ENCODE results near the gene FAHD1.

DNA sequence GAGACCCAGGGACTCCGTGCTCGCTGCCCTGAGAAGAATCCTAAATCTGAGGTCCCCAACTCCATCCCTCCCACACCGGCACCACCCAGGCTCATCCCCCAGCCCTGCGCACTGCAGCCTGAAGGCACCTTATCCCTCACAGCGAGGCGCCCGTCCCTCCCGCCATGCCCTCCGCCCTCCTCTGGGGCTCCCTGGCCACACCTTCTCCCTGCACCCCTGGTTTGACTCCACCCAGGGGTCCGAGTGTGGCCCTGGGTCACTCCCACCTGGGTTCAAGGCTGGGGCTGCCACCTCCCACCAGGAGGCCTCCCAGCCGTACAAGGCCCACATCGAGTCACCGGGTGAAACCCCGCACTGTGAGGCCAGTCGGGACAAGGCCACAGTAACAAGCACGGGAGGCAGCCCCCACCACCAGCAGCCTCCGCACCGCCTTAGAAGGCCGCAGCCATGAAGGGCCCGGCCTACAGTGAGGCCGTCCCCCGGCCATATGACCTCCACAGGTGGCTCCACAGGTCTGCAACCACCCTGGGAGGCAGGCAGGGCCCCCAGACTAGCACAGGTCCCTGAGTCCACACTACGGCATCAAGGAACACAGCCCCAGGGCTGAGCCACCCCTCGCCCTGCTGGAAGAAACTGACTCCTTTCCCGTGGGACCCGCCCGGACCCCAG lies 8.7 kb upstream of the FAHD1 start:
- TF ChIP-seq POLR2A (IDR thresholded peaks at IDR 0.05) = no peak
- TF ChIP-seq, protein P1, sequence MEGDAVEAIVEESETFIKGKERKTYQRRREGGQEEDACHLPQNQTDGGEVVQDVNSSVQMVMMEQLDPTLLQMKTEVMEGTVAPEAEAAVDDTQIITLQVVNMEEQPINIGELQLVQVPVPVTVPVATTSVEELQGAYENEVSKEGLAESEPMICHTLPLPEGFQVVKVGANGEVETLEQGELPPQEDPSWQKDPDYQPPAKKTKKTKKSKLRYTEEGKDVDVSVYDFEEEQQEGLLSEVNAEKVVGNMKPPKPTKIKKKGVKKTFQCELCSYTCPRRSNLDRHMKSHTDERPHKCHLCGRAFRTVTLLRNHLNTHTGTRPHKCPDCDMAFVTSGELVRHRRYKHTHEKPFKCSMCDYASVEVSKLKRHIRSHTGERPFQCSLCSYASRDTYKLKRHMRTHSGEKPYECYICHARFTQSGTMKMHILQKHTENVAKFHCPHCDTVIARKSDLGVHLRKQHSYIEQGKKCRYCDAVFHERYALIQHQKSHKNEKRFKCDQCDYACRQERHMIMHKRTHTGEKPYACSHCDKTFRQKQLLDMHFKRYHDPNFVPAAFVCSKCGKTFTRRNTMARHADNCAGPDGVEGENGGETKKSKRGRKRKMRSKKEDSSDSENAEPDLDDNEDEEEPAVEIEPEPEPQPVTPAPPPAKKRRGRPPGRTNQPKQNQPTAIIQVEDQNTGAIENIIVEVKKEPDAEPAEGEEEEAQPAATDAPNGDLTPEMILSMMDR (IDR thresholded peaks at IDR 0.05) = no peak
